ENCODE measurements around the gene GLIS1. TPM values are rescaled to one million over a fixed set of nuclear protein-coding genes. Genes with fewer than 3 reads are reported as not detected.

The GLIS1 gene
- total RNA-seq, 2 experiments from 2014 or later: not detected

DNA sequence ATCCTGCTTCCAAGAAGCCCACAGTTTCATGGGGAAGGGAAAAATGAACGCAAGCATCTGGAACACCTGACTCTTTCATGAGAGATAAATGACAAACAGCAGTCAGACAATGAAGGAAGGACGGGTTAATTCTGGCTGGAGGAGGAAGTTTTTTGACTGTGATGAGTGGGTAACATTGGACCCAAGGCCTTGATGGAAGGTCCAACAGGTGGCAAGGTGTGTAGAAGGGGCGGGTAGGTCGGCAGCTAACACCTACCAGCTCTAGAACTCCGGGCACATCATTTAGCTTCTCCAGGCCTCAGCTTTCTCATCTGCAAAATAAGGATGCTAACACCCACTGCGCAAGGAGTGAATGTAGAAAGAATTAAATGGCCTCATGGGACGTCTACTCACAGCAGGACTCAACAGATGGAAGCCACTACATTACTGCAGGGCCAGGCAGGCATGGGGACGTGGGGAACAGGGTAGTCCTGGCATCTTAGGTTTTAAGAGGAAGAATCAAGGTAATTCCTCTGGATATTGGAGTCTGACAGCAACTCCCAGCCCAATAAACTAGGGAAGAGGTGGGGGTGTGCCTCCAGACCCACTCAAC is 12.9 kb downstream of the GLIS1 start:
- Mint-ChIP-seq H3K27me3 (peaks cover 8% of the 10 kb centered on the region), H3K36me3 (ENCODE audit: low read depth) (no peaks in the 10 kb centered on the region), H3K9me3 (no peaks in the 10 kb centered on the region), H3K4me1 (no peaks in the 10 kb centered on the region), H3K4me3 (no peak overlapping the region), H3K27ac (no peak overlapping the region)
- no peak for DNase-seq
- ChIA-PET POLR2A (no interaction called here), CTCF (interaction anchor here (0.6 kb wide), 1 partner anchor 52 kb away, joined by 4 read pairs; no protein-coding TSS in a partner anchor)

DNA sequence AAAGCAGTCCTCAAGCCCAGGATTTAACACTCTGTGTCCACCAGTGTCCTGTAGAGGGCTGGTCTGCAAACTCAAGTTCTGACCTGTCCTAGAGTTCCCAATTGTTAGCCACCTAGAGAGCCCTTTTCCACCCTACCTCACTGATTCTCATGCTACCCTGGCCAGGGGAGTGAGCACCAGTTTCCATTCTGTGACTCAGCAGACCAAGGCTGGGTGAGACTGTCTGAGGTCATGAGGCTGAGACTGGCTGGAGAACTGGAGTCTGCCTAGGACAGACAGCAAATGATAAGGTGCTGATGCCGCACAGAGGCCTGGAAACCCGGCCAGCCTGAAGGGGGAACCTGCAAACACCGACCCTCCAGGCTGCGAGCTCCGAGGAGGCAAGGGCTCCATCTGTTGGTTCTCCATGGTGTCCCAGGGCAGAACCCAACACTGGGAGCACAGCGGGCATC is 13.7 kb downstream of the GLIS1 start:
- Mint-ChIP-seq H3K36me3 (ENCODE audit: low read depth) (no peaks in the 10 kb centered on the region), H3K27me3 (peaks cover 6% of the 10 kb centered on the region), H3K4me3 (no peak overlapping the region), H3K27ac (no peak overlapping the region), H3K4me1 (no peaks in the 10 kb centered on the region), H3K9me3 (no peaks in the 10 kb centered on the region)
- CTCF ChIA-PET: interaction anchor here (0.8 to 1.4 kb wide), 2 partner anchors 12 to 33 kb away, joined by 3 to 4 read pairs; no protein-coding TSS in a partner anchor
- no peak for DNase-seq
- POLR2A ChIA-PET: no interaction called here

DNA sequence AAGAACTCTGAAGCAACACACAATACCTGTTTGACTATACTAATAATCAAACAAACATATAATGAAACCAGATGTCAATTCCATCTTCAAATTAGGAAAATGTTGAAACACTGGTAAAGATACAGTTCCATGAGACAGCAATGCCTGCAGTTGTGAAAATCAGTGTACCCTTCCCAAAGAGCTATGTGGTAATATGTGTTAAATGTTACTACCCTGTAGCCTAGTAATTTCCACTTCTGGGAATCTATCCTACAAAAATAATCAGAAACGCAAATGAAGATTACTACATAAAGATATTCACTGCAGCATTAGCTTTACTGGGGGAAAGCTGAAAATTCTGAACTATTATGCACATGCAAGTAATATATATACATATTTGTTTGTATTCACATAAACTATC is 16.9 kb downstream of the GLIS1 start:
- Mint-ChIP-seq H3K27ac (no peak overlapping the region), H3K4me3 (no peak overlapping the region), H3K9me3 (no peaks in the 10 kb centered on the region), H3K27me3 (peaks cover 10% of the 10 kb centered on the region), H3K36me3 (ENCODE audit: low read depth) (no peaks in the 10 kb centered on the region), H3K4me1 (no peaks in the 10 kb centered on the region)
- DNase-seq: no peak
- ChIA-PET CTCF (interaction anchor here (1.2 kb wide), 1 partner anchor 11 kb away, joined by 4 read pairs; no protein-coding TSS in a partner anchor), POLR2A (no interaction called here)

DNA sequence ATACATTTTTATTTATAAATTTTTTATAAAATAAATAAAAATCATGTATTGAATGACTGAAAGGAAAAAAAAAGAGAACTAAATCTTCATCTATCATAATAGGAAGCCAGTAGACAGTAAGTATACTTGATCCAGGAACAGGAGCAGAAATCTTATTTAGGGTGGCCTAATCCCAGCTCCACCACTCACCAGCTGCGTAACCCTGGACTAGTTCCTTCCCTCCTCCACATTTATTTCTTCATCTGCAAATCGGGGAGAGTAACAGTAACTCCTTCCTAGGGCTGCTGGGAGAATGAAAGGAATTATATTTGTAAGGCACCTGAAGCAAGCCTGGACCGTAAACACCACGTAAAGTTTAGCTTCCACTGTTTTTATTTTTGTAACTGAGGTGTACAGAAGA is 17.9 kb downstream of the GLIS1 start:
- Mint-ChIP-seq H3K36me3 (ENCODE audit: low read depth) (no peaks in the 10 kb centered on the region), H3K27me3 (peaks cover 10% of the 10 kb centered on the region), H3K9me3 (no peaks in the 10 kb centered on the region), H3K4me3 (no peak overlapping the region), H3K27ac (no peak overlapping the region), H3K4me1 (no peaks in the 10 kb centered on the region)
- ChIA-PET CTCF (interaction anchor here (1.2 kb wide), 1 partner anchor 12 kb away, joined by 4 read pairs; no protein-coding TSS in a partner anchor), POLR2A (no interaction called here)
- DNase-seq: no peak

DNA sequence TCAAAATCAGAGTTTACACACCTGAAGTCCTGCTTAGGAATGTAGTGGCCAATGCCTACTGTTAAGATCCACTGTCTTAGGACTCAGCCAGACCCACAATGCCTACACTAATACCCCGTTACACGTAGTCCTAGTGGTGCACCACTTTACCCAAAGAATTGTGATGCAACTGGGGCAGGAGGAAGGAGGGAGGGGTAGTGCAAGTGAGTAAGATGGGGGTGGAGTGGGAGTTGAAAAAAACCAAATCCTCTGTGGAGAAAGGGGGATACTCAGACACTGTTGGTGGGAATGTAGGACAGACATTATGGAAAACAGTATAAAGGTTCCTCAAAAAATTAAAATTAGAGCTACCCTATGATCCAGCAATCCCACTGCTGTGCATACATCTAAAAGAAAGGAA is 19.5 kb downstream of the GLIS1 start:
- POLR2A ChIA-PET: no interaction called here
- no peak for DNase-seq
- CTCF ChIA-PET: no interaction called here
- no peaks in the 10 kb centered on the region for H3K4me1 Mint-ChIP-seq
- H3K9me3 Mint-ChIP-seq: no peaks in the 10 kb centered on the region
- H3K36me3 Mint-ChIP-seq (ENCODE audit: low read depth): no peaks in the 10 kb centered on the region
- no peak overlapping the region for H3K27ac Mint-ChIP-seq
- no peak overlapping the region for H3K4me3 Mint-ChIP-seq
- peaks cover 4% of the 10 kb centered on the region for H3K27me3 Mint-ChIP-seq

DNA sequence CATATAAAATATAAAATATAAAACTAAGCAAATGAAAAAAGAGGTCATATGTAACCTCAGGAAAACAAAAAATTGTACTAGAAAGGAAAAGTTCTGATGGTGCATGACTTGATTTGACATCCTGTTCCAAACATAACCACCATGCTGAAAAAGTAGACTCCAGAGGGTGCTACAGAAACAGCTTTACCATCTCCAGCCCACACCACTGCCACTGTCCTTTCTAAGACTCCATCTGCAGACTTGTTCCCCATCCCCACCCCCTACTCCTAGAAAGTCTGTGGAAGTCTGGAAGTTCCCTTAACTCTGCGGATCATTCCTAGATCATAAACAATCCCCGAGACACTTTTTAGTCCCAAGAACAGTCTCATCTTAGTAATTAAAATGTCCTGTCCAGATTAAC is 20.5 kb downstream of the GLIS1 start:
- Mint-ChIP-seq H3K36me3 (ENCODE audit: low read depth) (no peaks in the 10 kb centered on the region), H3K9me3 (no peaks in the 10 kb centered on the region)

DNA sequence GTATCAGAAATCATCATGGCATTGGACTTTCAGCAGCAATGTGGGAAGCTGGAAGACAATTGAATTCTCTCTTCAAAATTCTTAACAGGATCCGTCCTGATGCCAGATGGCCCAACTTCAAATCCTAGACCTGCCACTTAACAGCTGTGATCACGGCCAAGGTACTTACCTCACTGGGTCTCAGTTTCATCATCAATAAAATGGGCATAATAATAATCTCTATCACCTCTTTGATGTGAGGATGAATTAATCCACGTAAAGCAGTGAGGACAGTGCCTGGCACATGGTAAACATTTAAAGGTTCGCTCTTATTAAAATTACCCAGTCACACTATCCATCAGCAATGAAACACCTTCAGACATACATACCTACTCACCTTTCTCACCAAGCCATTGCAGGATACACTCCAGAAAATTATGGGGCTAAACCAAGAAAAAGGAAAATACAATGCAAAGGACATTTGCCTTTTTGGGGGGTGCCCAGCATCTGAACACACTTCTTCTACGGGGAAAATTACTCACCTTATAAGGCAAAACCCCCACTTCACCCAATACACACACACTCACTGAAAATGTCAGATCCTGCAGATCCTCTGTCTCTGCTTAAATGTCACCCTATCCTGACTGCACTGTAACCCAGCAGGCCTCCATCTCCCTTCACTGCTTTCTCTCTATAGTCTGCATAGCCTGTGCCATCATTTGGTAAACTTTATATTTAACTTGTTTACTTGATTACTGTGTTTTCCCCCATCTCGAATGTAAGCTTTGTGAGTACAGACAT is 21.7 kb downstream of the GLIS1 start:
- no peaks in the 10 kb centered on the region for H3K36me3 Mint-ChIP-seq (ENCODE audit: low read depth)
- DNase-seq: no peak
- no peaks in the 10 kb centered on the region for H3K4me1 Mint-ChIP-seq
- POLR2A ChIA-PET: no interaction called here
- H3K27ac Mint-ChIP-seq: no peak overlapping the region
- CTCF ChIA-PET: no interaction called here
- no peaks in the 10 kb centered on the region for H3K9me3 Mint-ChIP-seq
- H3K4me3 Mint-ChIP-seq: no peak overlapping the region
- H3K27me3 Mint-ChIP-seq: peaks cover 4% of the 10 kb centered on the region

More for the DNA sequence above, 20.5 kb downstream of the GLIS1 start:
- Mint-ChIP-seq H3K27me3 (peaks cover 4% of the 10 kb centered on the region), H3K4me3 (no peak overlapping the region), H3K27ac (no peak overlapping the region), H3K4me1 (no peaks in the 10 kb centered on the region)
- POLR2A ChIA-PET: no interaction called here
- DNase-seq: no peak
- CTCF ChIA-PET: no interaction called here

DNA sequence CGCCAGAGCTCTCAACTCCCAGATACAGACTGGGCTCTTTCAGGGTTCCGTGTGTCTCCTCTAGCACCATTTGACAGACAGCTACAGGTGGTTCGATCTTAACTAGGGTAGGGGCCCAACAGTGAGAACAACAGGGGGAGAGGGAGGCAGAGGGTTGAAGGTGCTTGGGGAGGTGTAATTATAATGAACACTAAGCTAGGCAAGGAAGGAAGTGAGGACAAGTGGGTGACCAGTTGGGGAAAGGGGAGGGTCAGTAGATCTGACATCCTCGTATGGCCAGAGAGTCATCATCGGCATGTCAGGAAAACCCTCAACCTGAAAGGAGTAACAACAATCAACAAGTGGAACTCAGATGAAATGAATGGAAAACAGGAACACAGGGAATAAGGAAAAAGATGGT is 22.8 kb downstream of the GLIS1 start:
- ChIA-PET CTCF (interaction anchor here (0.8 kb wide), 1 partner anchor 68 kb away, joined by 3 read pairs; no protein-coding TSS in a partner anchor), POLR2A (no interaction called here)
- H3K36me3 Mint-ChIP-seq (ENCODE audit: low read depth): no peaks in the 10 kb centered on the region
- H3K4me3 Mint-ChIP-seq: no peak overlapping the region
- no peaks in the 10 kb centered on the region for H3K9me3 Mint-ChIP-seq
- DNase-seq: no peak
- H3K27me3 Mint-ChIP-seq: peaks cover 4% of the 10 kb centered on the region
- H3K27ac Mint-ChIP-seq: no peak overlapping the region
- no peaks in the 10 kb centered on the region for H3K4me1 Mint-ChIP-seq

DNA sequence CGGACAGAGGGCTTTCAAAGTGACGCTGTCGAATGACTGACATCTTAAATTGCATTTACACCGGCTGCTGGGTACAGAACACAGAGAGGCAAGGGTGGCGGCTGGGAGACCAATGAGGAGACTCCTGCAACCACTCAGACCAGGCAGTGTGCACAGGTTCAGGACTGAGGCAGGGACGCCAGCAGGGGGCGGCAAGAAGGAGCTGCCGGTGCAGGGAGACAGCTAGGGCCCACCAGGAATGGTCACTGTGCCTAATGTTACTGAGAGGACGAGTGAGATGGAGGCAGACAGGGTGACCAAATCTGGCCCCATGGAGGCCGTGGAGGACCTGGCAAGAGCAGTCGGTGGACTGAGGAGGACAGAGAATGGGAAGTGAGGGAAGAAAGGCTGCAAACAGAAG is 23.5 kb downstream of the GLIS1 start:
- ChIA-PET CTCF (interaction anchor here (0.8 kb wide), 1 partner anchor 69 kb away, joined by 3 read pairs; no protein-coding TSS in a partner anchor), POLR2A (no interaction called here)

DNA sequence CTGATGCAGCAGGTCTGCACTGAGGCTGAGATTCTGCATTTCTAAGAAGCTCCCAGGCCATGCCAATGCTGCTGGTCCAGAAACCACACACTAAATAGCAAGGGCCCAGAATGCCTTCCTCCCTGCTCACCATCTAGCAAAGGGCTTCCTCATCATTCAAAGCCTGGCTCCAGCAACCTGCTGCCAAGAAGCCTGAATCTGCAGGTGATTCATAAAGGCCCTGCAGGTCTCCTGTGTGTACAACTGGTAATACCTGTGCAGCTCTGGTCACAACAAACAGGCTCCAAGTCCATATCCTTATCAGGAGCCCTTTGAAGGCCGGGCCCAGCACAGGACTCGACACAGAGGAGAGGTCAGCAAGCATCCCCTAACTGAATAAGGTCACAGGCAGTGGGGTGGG is 26.7 kb downstream of the GLIS1 start:
- DNase-seq: no peak
- no peaks in the 10 kb centered on the region for H3K27me3 Mint-ChIP-seq
- ChIA-PET CTCF (interaction anchor here (0.9 kb wide), 1 partner anchor 42 kb away, joined by 8 read pairs; no protein-coding TSS in a partner anchor), POLR2A (no interaction called here)
- no peak overlapping the region for H3K4me3 Mint-ChIP-seq
- H3K9me3 Mint-ChIP-seq: no peaks in the 10 kb centered on the region
- H3K36me3 Mint-ChIP-seq (ENCODE audit: low read depth): no peaks in the 10 kb centered on the region
- H3K4me1 Mint-ChIP-seq: no peaks in the 10 kb centered on the region
- H3K27ac Mint-ChIP-seq: no peak overlapping the region

More for the DNA sequence above, 23.5 kb downstream of the GLIS1 start:
- H3K27me3 Mint-ChIP-seq: peaks cover 4% of the 10 kb centered on the region
- no peak overlapping the region for H3K27ac Mint-ChIP-seq
- H3K36me3 Mint-ChIP-seq (ENCODE audit: low read depth): no peaks in the 10 kb centered on the region
- no peaks in the 10 kb centered on the region for H3K9me3 Mint-ChIP-seq
- no peak overlapping the region for H3K4me3 Mint-ChIP-seq
- no peaks in the 10 kb centered on the region for H3K4me1 Mint-ChIP-seq
- DNase-seq: no peak

DNA sequence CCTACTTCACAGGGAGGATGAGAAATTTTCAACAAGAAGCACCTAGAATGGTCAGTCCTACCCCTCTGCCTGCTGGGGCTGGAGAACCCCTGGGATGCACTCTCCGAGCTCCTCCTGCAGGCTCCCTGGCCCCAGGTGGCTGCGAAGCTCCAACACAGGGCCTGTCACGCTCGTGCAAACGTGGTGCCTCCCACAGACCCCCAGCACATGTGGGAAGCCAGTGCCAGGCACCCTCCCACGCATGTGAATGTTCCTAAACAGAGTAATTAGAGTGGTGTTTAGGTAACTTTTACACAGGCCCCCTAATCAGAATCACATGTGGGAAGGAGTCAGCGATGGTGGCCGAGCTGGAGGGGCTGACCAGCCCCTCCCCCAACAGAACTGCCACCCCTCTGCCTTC is 28.4 kb downstream of the GLIS1 start:
- Mint-ChIP-seq H3K4me1 (no peaks in the 10 kb centered on the region), H3K27me3 (no peaks in the 10 kb centered on the region)
- CTCF ChIA-PET: no interaction called here

DNA sequence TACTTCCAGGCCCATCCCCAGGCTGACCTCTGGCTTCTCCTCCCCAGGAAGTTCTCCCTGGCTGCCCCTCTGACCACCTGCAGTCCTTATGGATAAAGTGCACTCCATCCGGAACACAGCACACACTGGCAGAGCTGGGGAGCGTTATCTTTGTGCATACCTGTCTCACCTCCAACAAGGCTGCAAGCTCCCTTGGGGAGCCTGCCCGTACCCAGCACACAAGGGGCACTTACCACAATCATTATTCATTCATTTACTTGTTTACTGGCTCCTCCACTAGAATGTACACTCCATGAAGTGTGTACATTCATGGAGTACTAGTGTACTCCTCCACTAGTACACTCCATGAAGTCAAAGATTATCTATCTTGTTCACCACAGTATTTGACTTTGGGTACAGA is 30.3 kb downstream of the GLIS1 start:
- H3K4me3 Mint-ChIP-seq: no peak overlapping the region
- POLR2A ChIA-PET: interaction anchor here (0.6 kb wide), 1 partner anchor 252 kb away, joined by 3 read pairs; no protein-coding TSS in a partner anchor
- no peak for DNase-seq
- H3K27me3 Mint-ChIP-seq: peaks cover 6% of the 10 kb centered on the region
- H3K27ac Mint-ChIP-seq: no peak overlapping the region
- no peaks in the 10 kb centered on the region for H3K36me3 Mint-ChIP-seq (ENCODE audit: low read depth)
- no peaks in the 10 kb centered on the region for H3K9me3 Mint-ChIP-seq
- H3K4me1 Mint-ChIP-seq: no peaks in the 10 kb centered on the region
- CTCF ChIA-PET: no interaction called here

More for the DNA sequence above, 28.4 kb downstream of the GLIS1 start:
- no peak for DNase-seq
- Mint-ChIP-seq H3K9me3 (no peaks in the 10 kb centered on the region), H3K4me3 (no peak overlapping the region), H3K27ac (no peak overlapping the region), H3K36me3 (ENCODE audit: low read depth) (no peaks in the 10 kb centered on the region)
- POLR2A ChIA-PET: no interaction called here

DNA sequence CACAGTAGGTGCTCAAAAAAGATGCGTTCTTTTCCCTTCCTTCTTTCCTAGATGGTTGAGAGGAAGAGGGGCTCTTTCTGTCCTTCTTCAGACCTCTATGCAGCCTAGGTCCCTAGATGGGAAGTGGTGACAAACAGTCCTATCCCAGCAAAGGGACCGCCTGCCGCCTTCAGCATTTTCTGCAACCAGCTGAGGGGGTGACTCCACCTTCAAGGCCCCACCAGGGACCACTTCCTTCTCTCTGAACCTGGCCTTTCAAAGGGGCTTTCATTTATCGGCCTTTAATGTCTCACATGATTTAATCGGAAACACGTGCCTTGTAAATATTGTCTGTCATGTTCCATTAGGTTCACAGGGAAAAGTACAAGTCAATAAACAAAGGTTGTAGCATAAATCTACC is 32.6 kb downstream of the GLIS1 start:
- peaks cover 6% of the 10 kb centered on the region for H3K27me3 Mint-ChIP-seq
- H3K27ac Mint-ChIP-seq: no peak overlapping the region
- H3K36me3 Mint-ChIP-seq (ENCODE audit: low read depth): no peaks in the 10 kb centered on the region
- H3K9me3 Mint-ChIP-seq: no peaks in the 10 kb centered on the region
- ChIA-PET CTCF (no interaction called here), POLR2A (no interaction called here)
- H3K4me1 Mint-ChIP-seq: no peaks in the 10 kb centered on the region
- H3K4me3 Mint-ChIP-seq: no peak overlapping the region
- DNase-seq: no peak
